ENCODE measurements around the gene KATNB1.
"Not testable (repeated sequence)": the region's sequence is repeated elsewhere in the genome, so short reads cannot be mapped to it uniquely, and the experiment has no call there.

The KATNB1 gene

DNA sequence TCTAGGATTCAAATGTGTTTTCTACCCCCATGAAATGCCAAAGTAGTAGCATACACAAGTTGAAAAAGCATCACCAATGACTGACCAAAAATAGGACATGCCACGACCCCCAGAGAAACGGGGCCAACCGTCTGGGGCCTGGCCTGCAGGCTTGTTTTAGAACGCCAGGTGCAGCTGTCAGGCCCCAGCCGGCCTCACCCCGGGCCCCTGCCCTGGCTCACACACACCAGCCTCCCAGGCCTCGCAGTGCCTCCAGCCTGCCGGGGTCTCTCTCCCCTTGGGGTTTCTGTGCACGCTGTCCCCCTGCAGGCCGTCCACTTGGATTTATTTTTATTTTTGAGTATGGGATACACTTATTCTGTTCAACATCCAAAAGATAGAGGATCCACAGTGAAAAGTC, 7.9 kb downstream of the KATNB1 start:
- DNase-seq (ENCODE audit: low read depth): no peak

DNA sequence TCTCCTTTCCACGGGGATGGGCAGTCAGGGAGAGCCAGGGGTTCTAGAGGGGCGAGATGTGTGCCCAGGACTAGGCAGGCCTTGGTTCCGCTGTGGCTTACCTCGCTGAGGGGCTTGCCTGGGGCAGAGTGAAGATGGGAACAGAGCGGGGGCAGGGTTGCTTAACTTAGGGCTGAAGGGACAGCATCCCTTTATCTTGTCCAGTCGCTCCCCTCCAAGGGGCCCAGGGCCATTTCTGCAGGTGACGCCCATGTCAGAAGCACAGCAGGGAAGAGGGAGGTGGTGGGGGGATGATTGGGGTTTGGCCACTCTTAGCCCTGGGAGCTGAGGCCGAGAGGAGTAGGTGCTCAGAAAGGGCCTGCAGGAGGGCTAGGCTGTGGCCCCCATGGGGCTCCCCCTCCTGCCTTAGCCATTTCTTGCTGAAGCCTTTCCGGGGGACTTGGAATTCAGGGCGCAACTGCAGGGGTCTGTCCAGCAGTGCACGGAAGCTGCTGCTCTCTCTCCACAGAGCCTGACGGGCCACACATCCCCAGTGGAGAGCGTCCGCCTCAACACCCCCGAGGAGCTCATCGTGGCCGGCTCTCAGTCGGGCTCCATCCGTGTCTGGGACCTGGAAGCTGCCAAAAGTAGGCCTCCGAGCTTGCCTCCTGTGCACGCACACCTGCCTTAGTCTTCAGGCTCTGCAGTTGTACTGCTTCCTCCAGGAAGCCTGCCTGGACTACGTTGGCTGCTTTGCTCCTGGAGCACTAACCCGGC, 8.5 kb downstream of the KATNB1 start:
- no peak for DNase-seq (ENCODE audit: low read depth)

DNA sequence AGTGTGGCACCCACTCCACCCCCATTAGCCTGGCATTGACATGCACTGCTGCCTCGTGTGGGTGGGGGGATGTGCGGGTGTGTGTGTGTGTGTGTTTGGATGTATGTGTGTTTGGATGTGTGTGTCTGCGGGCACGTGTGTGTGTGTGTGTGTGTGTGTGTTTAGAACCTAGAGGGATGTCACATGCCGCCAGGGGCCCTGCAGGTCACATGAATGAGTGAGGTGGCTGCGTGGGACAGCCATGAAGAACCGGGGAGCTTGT, 9.0 kb downstream of the KATNB1 start:
- DNase-seq (ENCODE audit: low read depth): no peak

DNA sequence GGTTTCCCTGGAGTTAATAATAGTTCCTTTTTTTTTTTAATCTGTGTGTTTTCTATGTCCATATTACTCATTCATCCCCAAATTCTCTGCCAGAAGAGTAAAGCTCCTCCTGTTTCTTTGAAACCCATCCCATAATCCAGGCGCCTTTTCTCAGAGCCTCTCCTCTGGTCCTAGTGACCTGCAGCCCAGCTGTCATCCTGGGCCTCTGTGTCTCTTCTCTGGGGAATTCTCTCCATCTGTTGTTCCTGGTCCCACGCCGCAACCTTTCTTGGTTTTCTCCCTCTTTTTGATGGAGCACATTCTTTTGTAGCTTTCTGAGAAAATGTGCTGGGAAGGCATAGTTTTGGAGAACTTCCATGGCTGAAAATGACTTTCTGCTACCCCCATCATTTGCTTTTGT, 10.2 kb downstream of the KATNB1 start:
- DNase-seq (ENCODE audit: low read depth): no peak

DNA sequence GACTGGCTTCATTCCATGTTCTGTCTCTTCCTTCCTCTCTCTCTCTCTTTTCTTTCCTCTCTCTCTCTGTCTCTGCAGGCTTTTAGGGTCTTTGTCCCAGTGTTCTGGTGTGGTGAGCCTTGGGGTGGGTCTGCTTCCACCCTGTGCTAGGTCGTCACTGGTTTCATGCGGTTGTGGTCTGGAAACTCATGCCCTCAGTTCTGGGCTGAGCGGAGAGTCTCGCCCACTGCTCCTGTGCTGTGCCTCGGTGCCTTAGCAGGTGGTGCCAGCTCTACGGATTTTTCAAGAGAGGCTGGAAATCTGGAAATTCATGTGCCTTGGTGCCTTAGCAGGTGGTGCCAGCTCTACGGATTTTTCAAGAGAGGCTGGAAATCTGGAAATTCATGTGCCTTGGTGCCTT, 10.7 kb downstream of the KATNB1 start:
- not testable (repeated sequence) for DNase-seq (ENCODE audit: low read depth)

DNA sequence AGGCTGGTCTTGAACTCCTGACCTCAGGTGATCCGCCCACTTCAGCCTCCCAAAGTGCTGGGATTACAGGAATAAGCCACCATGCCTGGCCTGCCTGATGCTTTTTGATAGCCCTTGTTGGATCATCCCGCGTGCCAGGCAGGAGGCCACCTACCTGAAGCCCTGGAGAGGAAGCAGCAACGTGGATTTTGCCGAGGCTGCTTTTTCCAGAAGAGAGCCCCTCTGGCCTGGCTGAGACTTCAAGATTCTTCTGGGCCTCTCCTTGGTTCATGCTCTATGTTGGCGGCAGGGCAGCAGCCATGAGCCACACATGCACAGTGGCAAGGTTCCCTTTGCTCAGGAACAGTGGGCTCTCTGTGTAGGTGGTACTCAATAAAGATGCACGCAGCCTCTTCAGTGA, 11.5 kb downstream of the KATNB1 start:
- no peak for DNase-seq (ENCODE audit: low read depth)

DNA sequence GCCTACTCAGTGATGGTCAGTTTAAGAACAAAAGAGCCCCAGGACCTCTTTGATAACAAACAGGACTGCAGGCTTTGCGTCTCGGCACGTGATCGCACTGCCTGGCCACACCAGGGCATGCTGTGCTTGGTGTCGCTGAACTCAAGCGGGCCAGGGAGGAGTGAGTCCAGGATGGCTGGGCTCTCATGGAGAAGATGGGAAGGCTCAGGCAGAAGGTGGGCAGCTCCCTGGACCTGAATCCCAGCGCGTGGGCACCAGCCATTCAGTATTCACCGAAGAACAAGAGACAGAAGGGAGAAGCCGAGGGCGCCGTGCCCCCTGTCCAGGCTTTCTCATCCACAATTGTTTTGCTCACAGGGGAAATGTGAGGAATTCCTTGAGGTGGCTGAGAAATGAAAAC, 11.9 kb downstream of the KATNB1 start:
- DNase-seq (ENCODE audit: low read depth): no peak

DNA sequence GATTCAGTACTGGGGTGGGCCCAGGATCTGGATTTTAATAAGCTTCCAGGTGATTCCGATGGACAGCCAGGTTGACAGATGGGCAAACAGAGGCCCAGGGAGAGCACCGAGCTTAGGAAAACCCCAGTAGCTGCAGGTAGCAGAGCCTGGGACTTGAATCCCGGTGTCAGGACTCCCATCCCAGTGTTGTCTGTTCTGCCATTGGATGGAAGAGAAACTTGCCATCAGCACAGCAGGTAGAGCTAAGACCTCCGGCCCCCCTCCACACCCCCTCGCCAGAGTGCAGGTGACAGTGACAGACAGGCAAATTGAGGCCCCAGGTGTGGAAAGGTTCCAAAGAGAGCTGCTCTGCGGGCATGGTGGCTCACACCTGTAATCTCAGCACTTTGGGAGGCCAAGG, 12.4 kb downstream of the KATNB1 start:
- DNase-seq (ENCODE audit: low read depth): no peak

DNA sequence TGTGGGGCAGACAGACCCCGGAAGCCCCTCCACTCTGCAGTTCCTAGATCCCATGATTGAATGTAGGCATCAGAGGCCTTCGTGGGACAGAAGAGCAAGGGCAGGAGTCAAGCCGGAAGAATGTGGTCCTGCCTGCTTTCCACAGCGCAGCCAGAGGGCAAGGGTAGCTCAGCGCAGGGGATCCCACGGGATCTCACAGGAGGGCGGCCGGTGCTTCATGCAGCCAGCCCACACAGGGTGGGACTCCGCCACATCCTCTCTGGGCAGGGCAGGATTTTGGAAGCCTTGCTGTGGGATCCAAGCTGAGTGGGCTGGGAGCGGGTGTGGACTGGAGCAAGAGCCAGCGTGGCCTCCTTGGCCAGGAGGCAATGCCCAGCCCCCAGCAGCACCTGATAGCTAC, 13.0 kb downstream of the KATNB1 start:
- DNase-seq (ENCODE audit: low read depth): no peak

DNA sequence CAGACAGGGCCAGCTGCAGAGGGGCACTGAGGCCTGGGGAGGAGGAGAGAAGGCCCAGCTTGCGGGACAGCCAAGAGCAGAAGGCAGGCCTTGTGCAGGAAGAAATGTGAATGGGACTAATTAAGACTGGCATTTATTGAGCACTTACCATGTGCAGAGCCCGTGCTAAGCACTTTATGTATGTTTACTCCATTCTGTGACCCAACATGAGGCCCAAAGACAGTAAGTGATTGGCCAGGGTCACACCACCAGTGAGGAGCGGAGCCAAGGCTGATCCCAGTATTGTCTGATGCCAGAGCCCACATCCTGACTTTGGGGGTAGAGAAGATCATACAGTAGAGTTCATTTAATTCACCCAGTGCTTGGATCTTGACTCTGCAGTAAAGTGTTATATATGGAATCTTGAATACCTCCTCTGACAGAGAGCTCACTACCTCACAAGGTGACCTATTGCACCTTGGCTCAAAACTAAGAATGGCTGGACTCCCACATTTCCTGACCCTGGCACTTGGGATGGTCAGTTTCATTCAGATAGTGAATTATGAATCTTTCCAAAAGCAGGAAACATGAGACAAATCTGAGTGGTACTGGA, 13.6 kb downstream of the KATNB1 start:
- DNase-seq (ENCODE audit: low read depth): no peak

DNA sequence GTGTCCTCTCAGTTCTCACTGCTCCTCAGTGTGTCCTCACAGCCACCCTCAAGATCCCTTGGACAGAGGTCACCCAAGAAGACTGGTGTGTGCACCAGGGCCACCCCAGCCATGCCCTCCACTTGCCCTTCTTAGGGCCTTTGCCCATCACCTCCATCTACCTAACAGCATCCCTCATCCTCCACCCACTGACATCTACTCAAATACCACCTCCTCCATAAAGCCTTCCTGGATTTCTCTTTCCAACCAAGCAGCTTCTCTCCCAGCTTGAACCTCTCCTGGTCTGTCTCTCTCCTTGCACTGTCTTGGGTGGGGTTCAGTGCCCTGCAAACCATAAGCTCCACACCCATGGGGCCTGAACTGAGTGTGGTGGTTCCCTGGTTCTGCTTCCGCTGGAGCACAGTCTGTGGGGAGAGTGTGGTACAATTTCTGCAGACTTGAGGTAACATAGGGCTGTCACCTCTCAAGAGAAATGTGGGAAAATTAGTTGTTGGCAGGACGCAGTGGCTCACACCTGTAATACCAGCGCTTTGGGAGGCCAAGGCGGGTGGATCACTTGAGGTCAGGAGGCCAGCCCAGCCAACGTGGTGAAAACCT, 14.4 kb downstream of the KATNB1 start:
- DNase-seq (ENCODE audit: low read depth): no peak

DNA sequence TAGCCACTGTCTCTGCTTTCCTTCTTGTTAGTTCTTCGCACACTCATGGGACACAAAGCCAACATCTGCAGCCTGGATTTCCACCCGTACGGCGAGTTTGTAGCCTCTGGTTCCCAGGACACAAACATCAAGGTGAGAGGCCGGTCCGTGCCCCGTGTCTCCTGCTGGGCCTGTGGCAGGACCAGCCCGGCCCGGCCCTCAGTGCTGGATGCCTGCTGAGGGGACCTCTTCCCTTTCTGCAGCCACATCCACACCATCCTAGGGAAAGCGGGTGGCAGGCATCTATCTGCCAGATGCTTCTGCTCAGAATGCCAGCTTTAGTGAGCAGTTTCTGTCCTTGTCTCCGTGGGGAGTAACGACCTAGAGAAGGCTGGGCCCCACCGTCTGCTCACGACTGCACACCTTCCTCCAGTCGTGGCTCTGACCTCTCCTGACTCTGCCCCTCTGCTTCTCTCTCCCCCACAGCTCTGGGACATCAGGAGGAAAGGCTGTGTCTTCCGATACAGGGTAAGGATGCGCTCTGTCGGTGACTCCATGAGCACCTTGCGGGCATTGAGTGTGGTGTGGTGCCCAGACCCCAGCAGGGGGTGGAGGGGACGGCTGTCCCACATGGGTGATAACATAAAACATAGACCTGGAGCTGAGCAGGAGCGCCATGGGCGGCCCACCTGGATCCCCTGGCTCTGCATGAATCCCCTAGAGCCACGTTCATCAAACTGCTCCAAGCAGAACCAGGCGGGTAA, 15.4 kb downstream of the KATNB1 start:
- no peak for DNase-seq (ENCODE audit: low read depth)

DNA sequence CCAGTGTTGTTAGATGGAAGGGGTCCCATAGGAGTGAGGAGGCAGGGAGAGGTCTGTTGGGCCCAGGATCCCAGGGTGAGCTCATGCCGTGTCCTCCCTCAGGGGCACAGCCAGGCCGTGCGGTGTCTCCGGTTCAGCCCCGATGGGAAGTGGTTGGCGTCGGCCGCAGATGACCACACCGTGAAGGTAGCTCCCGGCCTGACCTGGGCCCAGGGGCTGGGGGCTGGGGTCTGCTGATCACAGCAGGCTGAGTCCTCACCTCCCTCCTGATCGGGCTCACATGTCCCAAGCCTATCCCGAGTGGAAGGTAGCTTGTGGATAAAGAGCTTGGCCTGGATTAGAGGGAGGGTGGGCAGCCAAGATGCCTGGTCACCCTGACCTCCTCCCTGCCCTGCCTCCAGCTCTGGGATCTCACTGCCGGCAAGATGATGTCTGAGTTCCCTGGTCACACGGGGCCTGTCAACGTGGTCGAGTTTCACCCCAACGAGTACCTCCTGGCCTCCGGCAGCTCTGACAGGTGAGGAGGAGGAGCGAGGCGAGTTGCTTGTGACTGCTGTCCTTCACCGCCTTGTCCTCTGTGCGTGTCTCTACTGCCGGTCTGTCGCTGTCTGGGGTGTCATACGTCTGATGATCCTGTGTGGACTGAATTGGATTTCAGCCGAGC, 16.1 kb downstream of the KATNB1 start:
- DNase-seq (ENCODE audit: low read depth): no peak

DNA sequence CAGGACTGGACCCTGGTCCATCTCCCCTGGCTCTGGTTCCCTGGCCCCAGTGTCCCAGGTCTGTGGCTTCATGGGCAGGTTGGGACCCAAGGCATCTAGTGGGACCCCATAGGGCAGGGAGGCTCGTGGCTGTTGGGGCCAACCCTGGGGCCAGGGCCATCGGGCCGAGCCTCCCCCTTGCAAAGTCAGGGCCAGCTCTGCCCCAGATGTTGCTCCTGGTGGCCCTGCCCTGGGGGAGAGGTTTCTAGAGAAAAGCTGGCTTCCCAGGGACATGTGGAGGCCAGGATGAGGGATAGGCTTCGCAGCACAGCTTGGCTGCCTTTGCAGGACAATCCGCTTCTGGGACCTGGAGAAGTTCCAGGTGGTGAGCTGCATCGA, 16.6 kb downstream of the KATNB1 start:
- DNase-seq (ENCODE audit: low read depth): no peak

DNA sequence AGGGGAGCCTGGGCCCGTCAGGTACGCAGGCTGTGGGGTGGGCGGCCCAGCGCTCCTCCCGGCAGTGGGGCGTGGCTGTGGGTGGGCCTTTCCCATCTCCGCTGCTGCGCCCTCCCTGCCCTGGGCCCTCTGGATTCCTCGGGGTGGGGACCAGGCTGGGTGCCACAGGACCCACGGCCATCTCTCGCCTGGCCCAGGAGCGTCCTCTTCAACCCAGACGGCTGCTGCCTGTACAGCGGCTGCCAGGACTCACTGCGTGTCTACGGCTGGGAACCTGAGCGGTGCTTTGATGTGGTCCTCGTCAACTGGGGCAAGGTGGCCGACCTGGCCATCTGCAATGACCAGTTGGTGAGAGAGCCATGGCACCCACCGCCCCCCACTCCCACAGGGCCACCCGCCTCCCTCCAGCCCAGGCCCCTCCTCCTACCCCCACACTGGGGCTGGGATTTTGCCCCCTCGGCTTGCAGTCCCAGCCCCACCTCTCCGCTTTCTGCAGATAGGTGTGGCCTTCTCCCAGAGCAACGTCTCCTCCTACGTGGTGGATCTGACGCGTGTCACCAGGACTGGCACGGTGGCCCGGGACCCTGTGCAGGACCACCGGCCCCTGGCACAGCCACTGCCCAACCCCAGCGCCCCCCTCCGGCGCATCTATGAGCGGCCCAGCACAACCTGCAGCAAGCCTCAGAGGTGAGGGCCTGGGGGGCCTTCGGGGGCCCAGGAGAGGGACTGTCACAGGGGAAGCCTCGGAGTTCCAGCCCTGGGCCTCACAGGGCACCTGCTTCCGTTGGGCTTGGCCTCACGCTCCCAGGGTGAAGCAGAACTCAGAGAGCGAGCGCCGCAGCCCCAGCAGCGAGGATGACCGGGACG, 17.2 kb downstream of the KATNB1 start:
- DNase-seq (ENCODE audit: low read depth): no peak

DNA sequence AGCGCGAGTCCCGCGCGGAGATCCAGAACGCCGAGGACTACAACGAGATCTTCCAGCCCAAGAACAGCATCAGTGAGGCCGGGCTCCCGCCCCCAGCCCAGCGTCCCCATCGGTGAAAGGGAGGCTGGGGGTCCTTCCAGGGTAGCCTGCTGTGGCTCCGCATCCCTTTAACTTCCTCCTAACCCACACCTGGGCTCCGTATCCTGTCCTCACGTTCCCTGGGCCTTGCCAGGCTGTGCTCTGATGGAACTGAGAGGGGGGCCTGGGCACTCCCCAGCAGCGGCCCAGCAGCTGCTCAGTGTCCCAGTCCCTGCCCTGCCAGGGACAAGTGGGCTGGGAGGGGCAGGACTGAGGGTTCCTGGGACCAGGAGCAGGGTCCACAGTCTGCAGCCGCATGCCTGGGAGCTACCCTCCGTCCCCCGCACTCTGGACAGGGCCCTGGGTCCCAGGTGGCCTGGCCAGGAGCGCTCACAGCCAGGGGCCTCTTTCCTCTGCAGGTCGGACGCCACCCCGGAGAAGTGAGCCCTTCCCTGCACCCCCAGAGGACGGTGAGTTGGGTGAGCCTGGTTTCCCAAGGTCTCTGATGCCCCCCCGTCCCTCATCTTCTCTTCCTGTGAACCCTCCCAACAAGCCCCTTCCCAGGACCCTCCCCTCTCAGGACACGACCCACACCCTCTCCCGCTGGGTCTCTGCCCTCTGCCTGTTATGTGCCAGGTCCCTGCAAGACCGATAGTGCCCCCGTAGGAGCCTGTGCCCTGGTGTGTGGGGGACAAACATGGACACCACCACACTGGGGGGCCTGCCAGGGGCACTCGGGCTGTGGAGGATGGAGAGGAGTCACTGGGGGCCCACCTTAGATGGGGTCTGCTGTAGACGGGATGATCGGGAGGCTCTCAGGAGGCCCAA, 18.1 kb downstream of the KATNB1 start:
- no peak for DNase-seq (ENCODE audit: low read depth)

DNA sequence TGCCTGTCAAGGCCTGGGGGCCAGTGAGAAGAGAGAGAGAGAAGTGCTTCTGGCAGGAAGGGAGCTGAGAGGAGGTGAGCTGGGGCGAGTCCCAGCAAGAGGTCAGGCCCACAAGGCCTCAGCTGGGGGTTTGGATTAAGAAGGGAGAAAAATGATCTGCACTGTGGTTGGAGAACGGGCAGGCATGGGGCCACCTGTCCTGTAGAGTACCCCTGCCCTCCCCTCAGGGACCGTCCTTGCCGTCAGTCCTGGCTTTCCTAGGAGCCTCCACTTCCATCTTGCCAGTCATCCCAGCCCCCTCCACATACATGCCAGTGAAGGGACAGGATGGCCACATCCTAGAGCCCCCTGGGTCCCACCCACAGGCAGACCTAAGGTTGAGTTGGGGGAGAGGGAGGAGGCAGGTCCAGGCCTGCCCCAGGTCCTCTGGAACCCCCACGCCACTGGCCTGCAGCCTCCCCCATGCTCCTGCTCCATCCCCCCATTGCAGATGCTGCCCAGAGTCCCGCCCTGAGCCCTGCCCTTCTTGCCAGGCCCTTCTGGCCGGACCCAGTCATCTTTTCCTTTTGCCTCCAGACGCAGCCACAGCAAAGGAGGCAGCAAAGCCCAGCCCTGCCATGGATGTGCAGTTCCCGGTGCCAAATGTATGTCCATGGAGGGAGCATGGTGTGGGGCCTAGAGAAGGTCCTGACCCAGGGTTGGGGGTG, 18.9 kb downstream of the KATNB1 start:
- no peak for DNase-seq (ENCODE audit: low read depth)

DNA sequence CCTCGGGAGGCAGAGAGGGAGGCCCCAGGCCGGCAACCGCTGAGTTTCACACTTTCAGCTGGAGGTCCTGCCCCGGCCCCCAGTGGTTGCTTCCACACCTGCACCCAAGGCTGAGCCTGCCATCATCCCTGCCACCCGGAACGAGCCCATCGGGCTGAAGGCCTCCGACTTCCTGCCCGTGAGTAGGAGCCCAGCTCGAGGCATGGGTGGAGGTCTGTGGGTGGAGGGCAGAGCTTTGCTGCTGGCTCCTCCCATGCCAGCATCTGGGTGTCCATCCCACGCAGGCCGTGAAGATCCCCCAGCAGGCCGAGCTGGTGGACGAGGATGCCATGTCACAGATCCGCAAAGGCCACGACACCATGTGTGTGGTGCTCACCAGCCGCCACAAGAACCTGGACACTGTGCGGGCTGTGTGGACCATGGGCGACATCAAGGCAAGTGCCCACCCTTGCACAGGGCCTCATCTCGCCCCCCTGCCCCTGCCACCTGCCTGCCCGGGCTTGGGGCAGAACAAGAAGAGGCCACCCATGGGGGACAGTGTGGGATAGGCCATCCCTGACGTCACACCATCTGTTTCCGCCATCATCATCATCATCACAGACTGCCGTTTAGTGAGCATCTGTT, 19.6 kb downstream of the KATNB1 start:
- no peak for DNase-seq (ENCODE audit: low read depth)

DNA sequence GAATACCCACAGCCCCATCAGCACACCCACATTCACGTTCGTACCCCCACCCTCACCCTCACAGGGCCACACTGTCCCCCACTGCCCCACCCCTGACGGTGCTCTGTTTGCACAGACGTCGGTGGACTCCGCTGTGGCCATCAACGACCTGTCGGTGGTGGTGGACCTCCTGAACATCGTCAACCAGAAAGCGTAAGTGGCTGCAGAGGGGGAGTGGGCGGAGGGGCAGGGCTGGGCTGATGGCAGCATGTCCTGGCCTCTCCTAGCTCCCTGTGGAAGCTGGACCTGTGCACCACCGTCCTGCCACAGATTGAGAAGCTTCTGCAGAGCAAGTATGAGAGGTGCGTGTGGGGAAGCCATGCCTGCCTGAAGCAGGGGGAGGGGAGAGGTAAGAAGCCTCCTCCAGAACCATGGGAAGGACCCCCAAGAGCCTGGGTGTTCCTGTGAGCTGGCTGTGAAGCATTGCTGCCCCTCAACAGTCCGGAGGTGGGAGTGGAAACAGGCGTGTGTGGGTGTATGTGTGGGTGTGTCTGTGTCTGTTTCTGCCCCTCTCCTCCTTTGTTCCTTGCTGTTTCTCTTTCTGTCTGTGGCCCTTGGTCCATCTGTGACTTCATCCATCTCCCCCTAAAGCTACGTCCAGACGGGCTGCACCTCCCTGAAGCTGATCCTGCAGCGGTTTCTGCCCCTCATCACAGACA, 20.3 kb downstream of the KATNB1 start:
- no peak for DNase-seq (ENCODE audit: low read depth)
